ENCODE measurements around the gene DPH7. TPM values are rescaled to one million over a fixed set of nuclear protein-coding genes. Genes with fewer than 3 reads are reported as not detected.

DPH7 gene
- polyA plus RNA-seq, 2 donors: 20.5 to 36.0 TPM

GRCh38 chr9:137593176-137593575 lies 14.5 kb upstream of the DPH7 start:
- WGBS, 2 donors: 63 to 84% methylated on average over 12 of the region's 12 CpGs
- H3K27me3 ChIP-seq (ENCODE audit: control insufficient read depth in 1 of 2, insufficient read depth in 2 of 2, low read length in 2 of 2): no peaks in the 10 kb centered on the region
- H3K4me1 ChIP-seq (ENCODE audit: control insufficient read depth in 2 of 2, insufficient read depth in 2 of 2, low read length in 1 of 2): peaks cover 6 to 10% of the 10 kb centered on the region in 2 donors
- H3K4me3 ChIP-seq (ENCODE audit: low read depth in 1 of 2, low read length in 2 of 2): no peak overlapping the region
- no peak overlapping the region for H3K27ac ChIP-seq (ENCODE audit: low read depth in 2 of 2, low read length in 1 of 2)
- H3K36me3 ChIP-seq (ENCODE audit: control insufficient read depth in 2 of 2, insufficient read depth in 2 of 2, low read length in 1 of 2): peaks cover 0 to 3% of the 10 kb centered on the region in 2 donors
- H3K9me3 ChIP-seq (ENCODE audit: control insufficient read depth in 2 of 2, insufficient read depth in 1 of 2, low read depth in 1 of 2, low read length in 1 of 2): no peaks in the 10 kb centered on the region

DNA sequence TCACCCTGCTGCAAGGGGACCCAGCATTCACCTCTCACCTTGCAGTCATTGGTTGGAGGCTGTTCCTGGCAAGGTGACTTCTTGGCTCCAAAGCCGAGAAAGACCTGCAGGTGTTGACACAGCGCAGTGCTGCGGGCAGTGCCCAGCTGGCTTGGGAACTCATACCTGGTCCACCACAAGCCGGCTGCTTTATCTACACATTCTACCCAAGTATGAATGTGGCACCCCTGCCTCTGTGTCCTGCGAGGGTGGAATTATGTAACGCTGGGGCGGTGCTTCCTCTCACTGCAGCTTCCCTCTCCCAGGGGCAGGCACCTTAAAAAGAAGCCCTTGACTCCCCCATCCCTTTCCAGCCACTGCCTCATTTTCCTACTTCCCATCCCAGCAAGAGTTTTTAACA lies 14.0 kb upstream of the DPH7 start:
- H3K4me1 ChIP-seq (ENCODE audit: control insufficient read depth in 2 of 2, insufficient read depth in 2 of 2, low read length in 1 of 2): peaks cover 6 to 10% of the 10 kb centered on the region in 2 donors
- H3K36me3 ChIP-seq (ENCODE audit: control insufficient read depth in 2 of 2, insufficient read depth in 2 of 2, low read length in 1 of 2): peaks cover 0 to 5% of the 10 kb centered on the region in 2 donors
- H3K4me3 ChIP-seq (ENCODE audit: low read depth in 1 of 2, low read length in 2 of 2): no peak overlapping the region
- no peak overlapping the region for H3K27ac ChIP-seq (ENCODE audit: low read depth in 2 of 2, low read length in 1 of 2)
- 54 to 73% methylated on average over 7 of the region's 7 CpGs for whole genome bisulfite sequencing, 2 donors
- no peaks in the 10 kb centered on the region for H3K9me3 ChIP-seq (ENCODE audit: control insufficient read depth in 2 of 2, insufficient read depth in 1 of 2, low read depth in 1 of 2, low read length in 1 of 2)
- no peaks in the 10 kb centered on the region for H3K27me3 ChIP-seq (ENCODE audit: control insufficient read depth in 1 of 2, insufficient read depth in 2 of 2, low read length in 2 of 2)

GRCh38 chr9:137590469-137591383 lies 12.0 kb upstream of the DPH7 start, which contains the start of gene ZMYND19:
Gene ZMYND19 (minus strand): TSS chr9:137590512. CDS start chr9:137590263, 249 bp downstream.
- H3K4me3 ChIP-seq (ENCODE audit: low read depth in 1 of 2, low read length in 2 of 2): peak within 1 kb of the TSS; percentile 69 to 84
- no peaks in the 10 kb centered on the region for H3K9me3 ChIP-seq (ENCODE audit: control insufficient read depth in 2 of 2, insufficient read depth in 1 of 2, low read depth in 1 of 2, low read length in 1 of 2)
- WGBS, 2 donors: 1% methylated on average over 76 to 113 of the region's 113 CpGs
- peaks cover 6 to 10% of the 10 kb centered on the region in 2 donors for H3K4me1 ChIP-seq (ENCODE audit: control insufficient read depth in 2 of 2, insufficient read depth in 2 of 2, low read length in 1 of 2)
- peaks cover 0 to 24% of the 10 kb centered on the region in 2 donors for H3K36me3 ChIP-seq (ENCODE audit: control insufficient read depth in 2 of 2, insufficient read depth in 2 of 2, low read length in 1 of 2)
- no peaks in the 10 kb centered on the region for H3K27me3 ChIP-seq (ENCODE audit: control insufficient read depth in 1 of 2, insufficient read depth in 2 of 2, low read length in 2 of 2)
- H3K27ac ChIP-seq (ENCODE audit: low read depth in 2 of 2, low read length in 1 of 2): peak within 1 kb of the TSS; percentile 47 to 70

DNA sequence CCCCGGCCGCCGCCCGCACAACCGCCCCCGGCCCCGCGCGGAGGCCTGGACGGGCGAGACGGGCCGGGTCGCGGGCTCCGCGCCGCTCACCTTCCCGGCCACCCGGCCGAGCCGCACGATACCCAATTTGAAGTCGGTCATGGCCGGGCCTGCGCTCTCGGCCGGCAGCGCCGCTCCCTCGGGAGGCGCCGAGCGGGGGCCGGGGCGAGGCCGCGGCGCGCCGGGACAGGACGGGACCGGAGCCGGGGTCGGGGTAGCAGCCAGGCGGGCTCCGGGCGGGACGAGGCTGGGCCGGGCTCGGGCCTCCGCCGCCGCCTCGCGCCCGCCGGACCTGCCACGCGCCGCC lies 11.4 kb upstream of the DPH7 start:
- 0 to 1% methylated on average over 30 to 61 of the region's 61 CpGs for WGBS, 2 donors
- peak overlapping the region; percentile 47 to 51 for H3K27ac ChIP-seq (ENCODE audit: low read depth in 2 of 2, low read length in 1 of 2)

GRCh38 chr9:137589441-137590122 lies 10.9 kb upstream of the DPH7 start:
- peak overlapping the region; percentile 47 to 51 for H3K27ac ChIP-seq (ENCODE audit: low read depth in 2 of 2, low read length in 1 of 2)
- peaks cover 0 to 28% of the 10 kb centered on the region in 2 donors for H3K36me3 ChIP-seq (ENCODE audit: control insufficient read depth in 2 of 2, insufficient read depth in 2 of 2, low read length in 1 of 2)
- WGBS, 2 donors: 5 to 7% methylated on average over 42 to 58 of the region's 58 CpGs
- peaks cover 6 to 10% of the 10 kb centered on the region in 2 donors for H3K4me1 ChIP-seq (ENCODE audit: control insufficient read depth in 2 of 2, insufficient read depth in 2 of 2, low read length in 1 of 2)
- no peaks in the 10 kb centered on the region for H3K9me3 ChIP-seq (ENCODE audit: control insufficient read depth in 2 of 2, insufficient read depth in 1 of 2, low read depth in 1 of 2, low read length in 1 of 2)
- peak overlapping the region; percentile 65 to 84 for H3K4me3 ChIP-seq (ENCODE audit: low read depth in 1 of 2, low read length in 2 of 2)
- no peaks in the 10 kb centered on the region for H3K27me3 ChIP-seq (ENCODE audit: control insufficient read depth in 1 of 2, insufficient read depth in 2 of 2, low read length in 2 of 2)

More for the DNA sequence above, 11.4 kb upstream of the DPH7 start:
- Histone ChIP-seq H3K27me3 (ENCODE audit: control insufficient read depth in 1 of 2, insufficient read depth in 2 of 2, low read length in 2 of 2) (no peaks in the 10 kb centered on the region), H3K36me3 (ENCODE audit: control insufficient read depth in 2 of 2, insufficient read depth in 2 of 2, low read length in 1 of 2) (peaks cover 0 to 27% of the 10 kb centered on the region in 2 donors), H3K4me1 (ENCODE audit: control insufficient read depth in 2 of 2, insufficient read depth in 2 of 2, low read length in 1 of 2) (peaks cover 6 to 10% of the 10 kb centered on the region in 2 donors), H3K4me3 (ENCODE audit: low read depth in 1 of 2, low read length in 2 of 2) (peak overlapping the region; percentile 65 to 84), H3K9me3 (ENCODE audit: control insufficient read depth in 2 of 2, insufficient read depth in 1 of 2, low read depth in 1 of 2, low read length in 1 of 2) (no peaks in the 10 kb centered on the region)

- peaks cover 6 to 10% of the 10 kb centered on the region in 2 donors for H3K4me1 ChIP-seq (ENCODE audit: control insufficient read depth in 2 of 2, insufficient read depth in 2 of 2, low read length in 1 of 2)
- WGBS, 2 donors: 79 to 80% methylated on average over 6 of the region's 6 CpGs
- peak overlapping the region; percentile 65 to 84 for H3K4me3 ChIP-seq (ENCODE audit: low read depth in 1 of 2, low read length in 2 of 2)
- no peaks in the 10 kb centered on the region for H3K27me3 ChIP-seq (ENCODE audit: control insufficient read depth in 1 of 2, insufficient read depth in 2 of 2, low read length in 2 of 2)
- peaks cover 0 to 34% of the 10 kb centered on the region in 2 donors for H3K36me3 ChIP-seq (ENCODE audit: control insufficient read depth in 2 of 2, insufficient read depth in 2 of 2, low read length in 1 of 2)
- peak overlapping the region; percentile 47 to 51 for H3K27ac ChIP-seq (ENCODE audit: low read depth in 2 of 2, low read length in 1 of 2)
- no peaks in the 10 kb centered on the region for H3K9me3 ChIP-seq (ENCODE audit: control insufficient read depth in 2 of 2, insufficient read depth in 1 of 2, low read depth in 1 of 2, low read length in 1 of 2)
Measured at GRCh38 chr9:137588891-137589290, 10.2 kb upstream of the DPH7 start.

DNA sequence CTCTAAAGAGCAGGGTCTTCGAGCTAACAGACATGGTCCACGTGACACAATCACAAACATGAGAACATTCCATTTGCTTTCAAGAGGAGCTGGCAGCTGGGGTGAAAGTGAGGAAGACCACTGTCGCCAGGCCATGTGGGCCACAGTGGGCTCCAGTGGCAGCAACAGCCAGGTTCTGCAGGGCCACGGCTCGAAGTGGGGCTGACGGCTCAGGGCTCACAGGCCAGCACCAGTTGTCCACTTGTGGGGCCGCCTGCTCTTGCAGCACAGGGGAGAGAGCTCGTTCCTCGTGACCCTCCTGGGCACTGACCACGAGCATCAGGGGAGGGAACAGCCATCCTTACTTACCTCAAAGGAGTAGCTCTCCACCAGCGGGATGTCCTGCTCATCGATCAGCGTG lies 9.6 kb upstream of the DPH7 start:
- H3K27ac ChIP-seq (ENCODE audit: low read depth in 2 of 2, low read length in 1 of 2): no peak overlapping the region
- 89 to 90% methylated on average over 13 of the region's 13 CpGs for WGBS, 2 donors
- H3K27me3 ChIP-seq (ENCODE audit: control insufficient read depth in 1 of 2, insufficient read depth in 2 of 2, low read length in 2 of 2): no peaks in the 10 kb centered on the region
- no peaks in the 10 kb centered on the region for H3K9me3 ChIP-seq (ENCODE audit: control insufficient read depth in 2 of 2, insufficient read depth in 1 of 2, low read depth in 1 of 2, low read length in 1 of 2)
- H3K36me3 ChIP-seq (ENCODE audit: control insufficient read depth in 2 of 2, insufficient read depth in 2 of 2, low read length in 1 of 2): peaks cover 0 to 39% of the 10 kb centered on the region in 2 donors
- peaks cover 6 to 10% of the 10 kb centered on the region in 2 donors for H3K4me1 ChIP-seq (ENCODE audit: control insufficient read depth in 2 of 2, insufficient read depth in 2 of 2, low read length in 1 of 2)
- H3K4me3 ChIP-seq (ENCODE audit: low read depth in 1 of 2, low read length in 2 of 2): no peak overlapping the region

DNA sequence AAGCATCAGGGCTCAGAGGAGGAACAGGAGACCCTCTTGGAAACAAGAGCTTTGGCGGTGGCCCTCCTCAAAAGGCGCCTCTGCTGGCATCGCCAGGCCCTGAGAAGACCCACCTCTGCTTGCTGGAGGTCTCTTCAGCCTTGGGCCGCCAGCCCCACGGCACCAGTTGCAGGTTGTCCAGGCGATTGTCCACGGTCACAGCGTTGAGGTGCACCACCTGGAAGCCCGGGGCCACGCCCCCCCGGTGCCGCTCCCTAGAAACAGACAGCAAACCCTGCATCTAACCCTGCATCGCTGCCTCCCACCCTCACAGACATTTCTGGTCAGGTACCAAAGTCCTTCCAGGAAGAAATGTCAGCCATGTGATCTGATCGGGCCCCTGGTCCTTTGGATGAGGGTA lies 8.1 kb upstream of the DPH7 start:
- 94 to 95% methylated on average over 14 of the region's 14 CpGs for WGBS, 2 donors

GRCh38 chr9:137583957-137584356 lies 5.2 kb upstream of the DPH7 start:
- peaks cover 4% of the 10 kb centered on the region in 2 donors for H3K4me1 ChIP-seq (ENCODE audit: control insufficient read depth in 2 of 2, insufficient read depth in 2 of 2, low read length in 1 of 2)
- no peak overlapping the region for H3K27ac ChIP-seq (ENCODE audit: low read depth in 2 of 2, low read length in 1 of 2)
- no peaks in the 10 kb centered on the region for H3K27me3 ChIP-seq (ENCODE audit: control insufficient read depth in 1 of 2, insufficient read depth in 2 of 2, low read length in 2 of 2)
- peaks cover 5 to 59% of the 10 kb centered on the region in 2 donors for H3K36me3 ChIP-seq (ENCODE audit: control insufficient read depth in 2 of 2, insufficient read depth in 2 of 2, low read length in 1 of 2)
- WGBS, 2 donors: 84% methylated on average over 8 of the region's 8 CpGs
- H3K9me3 ChIP-seq (ENCODE audit: control insufficient read depth in 2 of 2, insufficient read depth in 1 of 2, low read depth in 1 of 2, low read length in 1 of 2): no peaks in the 10 kb centered on the region
- no peak overlapping the region for H3K4me3 ChIP-seq (ENCODE audit: low read depth in 1 of 2, low read length in 2 of 2)

More for the DNA sequence above, 8.1 kb upstream of the DPH7 start:
- H3K36me3 ChIP-seq (ENCODE audit: control insufficient read depth in 2 of 2, insufficient read depth in 2 of 2, low read length in 1 of 2): peaks cover 5 to 53% of the 10 kb centered on the region in 2 donors
- H3K4me3 ChIP-seq (ENCODE audit: low read depth in 1 of 2, low read length in 2 of 2): no peak overlapping the region
- no peaks in the 10 kb centered on the region for H3K9me3 ChIP-seq (ENCODE audit: control insufficient read depth in 2 of 2, insufficient read depth in 1 of 2, low read depth in 1 of 2, low read length in 1 of 2)
- H3K27me3 ChIP-seq (ENCODE audit: control insufficient read depth in 1 of 2, insufficient read depth in 2 of 2, low read length in 2 of 2): no peaks in the 10 kb centered on the region
- H3K27ac ChIP-seq (ENCODE audit: low read depth in 2 of 2, low read length in 1 of 2): no peak overlapping the region
- H3K4me1 ChIP-seq (ENCODE audit: control insufficient read depth in 2 of 2, insufficient read depth in 2 of 2, low read length in 1 of 2): peaks cover 6 to 10% of the 10 kb centered on the region in 2 donors

Data from esophagus (tissue), 2 donors.